Epithelial cell of alveolus of lung (primary cell): ENCODE data around the gene ARHGAP12. TPM values are rescaled to one million over a fixed set of nuclear protein-coding genes. Genes with fewer than 3 reads are reported as not detected.

ENCODE experiments used
- total RNA-seq: library from RNA; depleted of rRNA; stranded (reverse); fragments of >200 nt; gene quantifications from 2 replicates; pipeline ENCODE4 v1.2.1, GENCODE V29; 2015

The ARHGAP12 gene
- total RNA-seq: 16.8 and 28.2 TPM in 2 replicates

GRCh38 chr10:31928549-31929260 lies at the start of gene ARHGAP12:
Gene ARHGAP12, minus strand, starts transcription at chr10:31928831. Its CDS starts 19,976 bp downstream, at chr10:31908855.

Other genes starting within 250 kb of the ARHGAP12 start
- 76.2 and 99.4 TPM in 2 replicates for gene KIF5B, start 127.6 kb upstream of the ARHGAP12 start, total RNA-seq